HEK293T (cell line): ENCODE results near the gene CYP26A1.

Experiments used
- CTCF ChIA-PET: fragments of 350-600 bp; formaldehyde crosslinking; extraction: SDS; loops from one replicate; lab custom pipeline; 2021; ENCODE audit warnings: antibody characterized with exemption, inconsistent platforms; lab: Yijun Ruan, JAX
- POLR2A ChIA-PET: fragments of 350-600 bp; formaldehyde crosslinking; extraction: SDS; loops from one replicate; lab custom pipeline; 2020; ENCODE audit warnings: antibody characterized with exemption, inconsistent platforms; lab: Yijun Ruan, JAX
- DNase-seq: peaks from one replicate; pipeline ENCODE4 v3.0.0; 2012; ENCODE audit warnings: mixed read lengths; ENCODE audit errors: extremely low spot score
- ARNT ChIP-seq: fragments of 450-650 bp; IDR thresholded peaks from 2 replicates; pipeline ENCODE4 v1.6.1; 2017; ENCODE audit warnings: mild to moderate bottlenecking
- BHLHE40 ChIP-seq: fragments of 450-650 bp; IDR thresholded peaks from 2 replicates; pipeline ENCODE4 v1.6.1; 2016; ENCODE audit warnings: mild to moderate bottlenecking, moderate library complexity, borderline replicate concordance
- CTBP1 ChIP-seq: fragments of 450-650 bp; IDR thresholded peaks from 2 replicates; pipeline ENCODE4 v1.6.1; 2016; ENCODE audit warnings: borderline replicate concordance
- ELF4 ChIP-seq: fragments of 450-650 bp; IDR thresholded peaks from 2 replicates; pipeline ENCODE4 v1.6.1; 2017; ENCODE audit warnings: antibody characterized with exemption
- FOXA1 ChIP-seq: fragments of 450-650 bp; IDR thresholded peaks from 2 replicates; pipeline ENCODE4 v1.6.1; 2016; ENCODE audit warnings: mild to moderate bottlenecking
- FOXK2 ChIP-seq: fragments of 450-650 bp; IDR thresholded peaks from 2 replicates; pipeline ENCODE4 v1.6.1; 2016; ENCODE audit warnings: mild to moderate bottlenecking
- FOXM1 ChIP-seq: fragments of 450-650 bp; IDR thresholded peaks from 2 replicates; pipeline ENCODE4 v1.6.1; 2017; ENCODE audit warnings: mild to moderate bottlenecking, borderline replicate concordance
- HDGF ChIP-seq: fragments of 450-650 bp; IDR thresholded peaks from 2 replicates; pipeline ENCODE4 v1.6.1; 2017; ENCODE audit warnings: antibody characterized with exemption, borderline replicate concordance
- L3MBTL2 ChIP-seq: fragments of 450-650 bp; conservative IDR thresholded peaks from 2 replicates; pipeline ENCODE4 v1.6.1; 2016; ENCODE audit warnings: mild to moderate bottlenecking
- LEF1 ChIP-seq: fragments of 450-650 bp; IDR thresholded peaks from 2 replicates; pipeline ENCODE4 v1.6.1; 2017; ENCODE audit warnings: mild to moderate bottlenecking, borderline replicate concordance
- NFRKB ChIP-seq: fragments of 450-650 bp; IDR thresholded peaks from 2 replicates; pipeline ENCODE4 v1.6.1; 2016; ENCODE audit warnings: mild to moderate bottlenecking, moderate library complexity
- SP1 ChIP-seq: fragments of 450-650 bp; IDR thresholded peaks from 2 replicates; pipeline ENCODE4 v1.6.1; 2017
- SUZ12 ChIP-seq: fragments of 450-650 bp; IDR thresholded peaks from 2 replicates; pipeline ENCODE4 v1.6.1; 2016; ENCODE audit warnings: mild to moderate bottlenecking
- TARDBP ChIP-seq: fragments of 450-650 bp; IDR thresholded peaks from 2 replicates; pipeline ENCODE4 v1.6.1; 2016
- ZNF384 ChIP-seq: fragments of 450-650 bp; IDR thresholded peaks from 2 replicates; pipeline ENCODE4 v1.6.1; 2016
- TF ChIP-seq, protein P1 (sequence below): fragments of 450-650 bp; IDR thresholded peaks from 2 replicates; pipeline ENCODE4 v1.6.1; 2016

The CYP26A1 gene

DNA sequence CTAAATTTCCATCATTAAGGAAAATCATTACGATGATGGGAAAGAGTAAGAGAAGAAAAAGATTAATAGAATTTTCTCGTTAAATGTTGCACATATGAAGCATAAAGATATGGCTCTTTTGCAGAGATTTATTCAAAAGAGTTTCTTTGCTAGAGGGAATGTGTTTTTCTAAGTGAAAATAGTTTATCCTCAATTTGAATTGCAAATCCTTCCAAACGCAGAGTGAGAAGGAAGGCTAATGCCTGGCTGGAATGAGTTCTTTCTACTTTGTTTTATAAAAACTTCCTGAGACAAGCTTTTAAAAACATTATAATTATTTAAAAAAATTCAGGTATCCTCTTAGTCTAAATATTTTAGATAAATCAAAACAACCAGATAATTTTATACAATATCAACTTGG, 14.2 kb downstream of the CYP26A1 start:
- CTCF ChIA-PET, result no interaction called here
- POLR2A ChIA-PET, result no interaction called here
- TF ChIP-seq ZNF384, result no peak
- no peak for TF ChIP-seq CTBP1
- TF ChIP-seq NFRKB, result no peak
- no peak for TF ChIP-seq SP1
- TF ChIP-seq LEF1, result no peak
- TF ChIP-seq FOXM1, result no peak
- no peak for TF ChIP-seq FOXA1
- TF ChIP-seq, protein P1, sequence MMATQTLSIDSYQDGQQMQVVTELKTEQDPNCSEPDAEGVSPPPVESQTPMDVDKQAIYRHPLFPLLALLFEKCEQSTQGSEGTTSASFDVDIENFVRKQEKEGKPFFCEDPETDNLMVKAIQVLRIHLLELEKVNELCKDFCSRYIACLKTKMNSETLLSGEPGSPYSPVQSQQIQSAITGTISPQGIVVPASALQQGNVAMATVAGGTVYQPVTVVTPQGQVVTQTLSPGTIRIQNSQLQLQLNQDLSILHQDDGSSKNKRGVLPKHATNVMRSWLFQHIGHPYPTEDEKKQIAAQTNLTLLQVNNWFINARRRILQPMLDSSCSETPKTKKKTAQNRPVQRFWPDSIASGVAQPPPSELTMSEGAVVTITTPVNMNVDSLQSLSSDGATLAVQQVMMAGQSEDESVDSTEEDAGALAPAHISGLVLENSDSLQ, result no peak
- TF ChIP-seq ARNT, result no peak
- TF ChIP-seq HDGF, result no peak
- TF ChIP-seq BHLHE40, result no peak
- TF ChIP-seq L3MBTL2, result no peak
- no peak for TF ChIP-seq ELF4
- no peak for TF ChIP-seq TARDBP
- TF ChIP-seq FOXK2, result no peak
- no peak for TF ChIP-seq SUZ12
- DNase-seq, result no peak

DNA sequence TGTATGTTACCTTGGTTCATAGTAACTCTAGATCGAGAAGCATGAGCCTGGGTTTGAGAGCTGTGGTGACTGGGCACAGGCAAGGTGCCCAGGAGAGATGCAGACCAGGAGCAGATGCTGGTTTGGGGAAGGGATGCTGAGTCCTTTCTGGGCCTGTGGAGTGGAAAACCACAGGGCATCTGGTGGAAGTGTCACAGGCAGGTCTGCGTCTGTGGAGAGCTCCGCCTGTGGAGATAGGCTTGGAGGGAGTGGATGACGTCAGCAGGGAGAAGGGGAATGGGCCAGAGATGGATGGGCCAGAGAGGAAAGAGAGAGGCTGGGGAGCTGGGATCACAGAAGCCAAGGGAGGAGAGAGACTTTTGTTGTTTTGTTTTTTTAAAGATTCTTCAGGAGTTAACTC, 14.8 kb downstream of the CYP26A1 start:
- DNase-seq, result no peak
- CTCF ChIA-PET, result no interaction called here
- TF ChIP-seq HDGF, result no peak
- TF ChIP-seq SP1, result no peak
- no peak for TF ChIP-seq SUZ12
- TF ChIP-seq ELF4, result no peak
- TF ChIP-seq TARDBP, result no peak
- no peak for TF ChIP-seq LEF1
- no peak for TF ChIP-seq FOXA1
- POLR2A ChIA-PET, result no interaction called here

GRCh38 chr10:93090619-93091018, 16.9 kb downstream of the CYP26A1 start:
- no peak for DNase-seq
- no peak for TF ChIP-seq LEF1
- no peak for TF ChIP-seq SUZ12
- ChIA-PET POLR2A (no interaction called here), CTCF (interaction anchor here (1.0 kb wide), 1 partner anchor 10 kb away, joined by 3 read pairs; no protein-coding TSS in a partner anchor)

DNA sequence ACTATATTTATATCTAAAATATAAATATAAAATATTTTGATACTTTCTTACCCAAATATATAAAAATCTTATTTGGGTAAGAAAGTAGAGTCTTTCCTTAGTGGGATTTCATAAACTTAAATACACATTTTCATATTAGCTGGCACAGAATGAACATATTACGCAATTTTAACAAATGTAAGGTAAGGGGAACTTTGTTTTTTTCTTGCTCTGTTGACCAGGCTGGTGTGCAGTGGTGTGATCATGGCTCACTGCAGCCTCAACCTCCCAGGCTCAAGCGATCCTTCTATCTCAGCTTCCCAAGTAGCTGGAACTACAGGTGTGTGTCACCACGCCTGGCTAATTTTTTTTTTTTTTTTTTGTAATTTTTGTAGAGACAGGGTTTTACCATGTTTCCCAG, 18.3 kb downstream of the CYP26A1 start:
- CTCF ChIA-PET, result interaction anchor here (1.1 kb wide), 1 partner anchor 19 kb away, joined by 5 read pairs; no protein-coding TSS in a partner anchor
- POLR2A ChIA-PET, result no interaction called here
- DNase-seq, result no peak
- TF ChIP-seq FOXM1 (no peak), ELF4 (no peak)

DNA sequence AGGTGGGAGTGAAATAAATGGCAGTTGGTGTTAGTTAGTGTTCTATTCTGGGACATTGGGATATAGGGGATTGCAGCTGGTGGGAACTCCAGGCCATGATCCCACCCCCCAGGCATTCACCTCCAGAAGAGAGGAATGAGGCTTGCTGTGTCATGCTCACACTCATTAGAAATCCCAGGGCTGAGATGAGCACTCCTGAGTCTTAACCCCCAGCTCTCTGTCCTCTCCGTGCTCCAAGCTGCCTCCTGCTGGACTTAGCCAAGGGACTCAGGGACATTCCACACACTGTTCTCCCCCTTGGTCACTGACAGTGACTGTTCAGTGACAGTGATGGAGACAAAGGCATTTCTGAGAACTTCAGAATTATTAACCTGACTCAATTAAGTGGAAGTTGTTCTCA, 21.5 kb downstream of the CYP26A1 start:
- TF ChIP-seq L3MBTL2 (no peak), ELF4 (no peak), FOXM1 (no peak), SP1 (no peak), HDGF (no peak), CTBP1 (no peak), SUZ12 (no peak), FOXA1 (no peak), TARDBP (no peak), ARNT (no peak), ZNF384 (no peak), NFRKB (no peak), FOXK2 (no peak)
- TF ChIP-seq, protein P1, result no peak
- DNase-seq, result no peak
- ChIA-PET CTCF (no interaction called here), POLR2A (no interaction called here)

DNA sequence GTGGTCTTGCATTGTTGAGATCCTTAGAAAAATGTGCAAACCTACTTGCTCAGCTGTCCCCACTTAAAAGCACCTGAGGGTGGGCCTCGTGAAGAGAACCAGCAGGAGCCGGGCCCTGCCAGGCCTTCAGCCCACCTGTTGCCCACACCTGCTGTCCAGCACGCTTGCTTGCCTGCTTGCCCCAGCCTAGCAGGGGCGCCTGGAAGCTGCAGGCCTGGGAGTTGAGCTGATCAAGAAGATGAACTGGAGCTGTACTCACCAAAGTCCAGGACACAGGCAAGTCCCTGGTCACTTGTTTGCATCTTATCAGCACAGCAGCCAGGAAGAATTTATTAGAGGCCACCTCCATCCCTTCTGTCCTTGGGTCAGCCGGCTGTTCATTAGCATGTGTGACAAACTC, 23.2 kb downstream of the CYP26A1 start:
- no peak for DNase-seq
- CTCF ChIA-PET, result no interaction called here
- POLR2A ChIA-PET, result no interaction called here
- TF ChIP-seq HDGF (no peak), FOXA1 (no peak)

- no peak for DNase-seq
- POLR2A ChIA-PET, result no interaction called here
- TF ChIP-seq ZNF384 (no peak), ELF4 (no peak), FOXM1 (no peak), SUZ12 (no peak), SP1 (no peak), FOXA1 (no peak), FOXK2 (no peak), LEF1 (no peak), L3MBTL2 (no peak), CTBP1 (no peak), ARNT (no peak), BHLHE40 (no peak), NFRKB (no peak), TARDBP (no peak), HDGF (no peak)
- TF ChIP-seq, protein P1, result no peak
- CTCF ChIA-PET, result no interaction called here
Observed at GRCh38 chr10:93097386-93097785, 23.7 kb downstream of the CYP26A1 start.
